SJSA1 (cell line): ENCODE data around the gene OR2F2. TPM values are rescaled to one million over a fixed set of nuclear protein-coding genes. Genes with fewer than 3 reads are reported as not detected.
A peak's percentile ranks its signal among the peaks of the same experiment; 100 is the strongest.

Experiments
- DNase-seq, 2 experiments: peaks; one replicate each; pipeline ENCODE4 v3.0.0-alpha.2; 2015 to 2020; ENCODE audit warnings: low spot score in 2 of 2, low read depth in 1 of 2
- H3K27ac ChIP-seq: fragments of 250-450 bp; sonication (Bioruptor Pico); 2 replicates; pipeline ENCODE4 v1.5.1; 2020; ENCODE audit warnings: mild to moderate bottlenecking, moderate library complexity
- H3K27me3 ChIP-seq: fragments of 250-450 bp; sonication (Bioruptor Pico); replicated peaks from 2 replicates; pipeline ENCODE4 v1.5.1; 2020; ENCODE audit warnings: mild to moderate bottlenecking, moderate library complexity
- H3K36me3 ChIP-seq: fragments of 250-450 bp; sonication (Bioruptor Pico); 2 replicates; pipeline ENCODE4 v1.5.1; 2020; ENCODE audit warnings: mild to moderate bottlenecking
- H3K4me1 ChIP-seq: fragments of 250-450 bp; sonication (Bioruptor Pico); replicated peaks from 2 replicates; pipeline ENCODE4 v1.6.1; 2021; ENCODE audit warnings: mild to moderate bottlenecking
- H3K4me3 ChIP-seq: fragments of 250-450 bp; sonication (Bioruptor Pico); 2 replicates; pipeline ENCODE4 v1.5.1; 2020; ENCODE audit warnings: mild to moderate bottlenecking
- H3K9me3 ChIP-seq: fragments of 250-450 bp; sonication (Bioruptor Pico); replicated peaks from 2 replicates; pipeline ENCODE4 v1.5.1; 2020; ENCODE audit warnings: mild to moderate bottlenecking
- total RNA-seq: library from RNA; depleted of rRNA; stranded (reverse); fragments of >200 nt; shearing (Covaris generic); gene quantifications from 2 replicates; pipeline ENCODE4 v1.2.3, GENCODE V29; 2014; rRNA removed

The OR2F2 gene, protein sequence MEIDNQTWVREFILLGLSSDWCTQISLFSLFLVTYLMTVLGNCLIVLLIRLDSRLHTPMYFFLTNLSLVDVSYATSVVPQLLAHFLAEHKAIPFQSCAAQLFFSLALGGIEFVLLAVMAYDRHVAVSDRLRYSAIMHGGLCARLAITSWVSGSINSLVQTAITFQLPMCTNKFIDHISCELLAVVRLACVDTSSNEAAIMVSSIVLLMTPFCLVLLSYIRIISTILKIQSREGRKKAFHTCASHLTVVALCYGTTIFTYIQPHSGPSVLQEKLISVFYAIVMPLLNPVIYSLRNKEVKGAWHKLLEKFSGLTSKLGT
- 0.13 TPM in 1 of 2 replicates, not detected in the other for total RNA-seq

DNA sequence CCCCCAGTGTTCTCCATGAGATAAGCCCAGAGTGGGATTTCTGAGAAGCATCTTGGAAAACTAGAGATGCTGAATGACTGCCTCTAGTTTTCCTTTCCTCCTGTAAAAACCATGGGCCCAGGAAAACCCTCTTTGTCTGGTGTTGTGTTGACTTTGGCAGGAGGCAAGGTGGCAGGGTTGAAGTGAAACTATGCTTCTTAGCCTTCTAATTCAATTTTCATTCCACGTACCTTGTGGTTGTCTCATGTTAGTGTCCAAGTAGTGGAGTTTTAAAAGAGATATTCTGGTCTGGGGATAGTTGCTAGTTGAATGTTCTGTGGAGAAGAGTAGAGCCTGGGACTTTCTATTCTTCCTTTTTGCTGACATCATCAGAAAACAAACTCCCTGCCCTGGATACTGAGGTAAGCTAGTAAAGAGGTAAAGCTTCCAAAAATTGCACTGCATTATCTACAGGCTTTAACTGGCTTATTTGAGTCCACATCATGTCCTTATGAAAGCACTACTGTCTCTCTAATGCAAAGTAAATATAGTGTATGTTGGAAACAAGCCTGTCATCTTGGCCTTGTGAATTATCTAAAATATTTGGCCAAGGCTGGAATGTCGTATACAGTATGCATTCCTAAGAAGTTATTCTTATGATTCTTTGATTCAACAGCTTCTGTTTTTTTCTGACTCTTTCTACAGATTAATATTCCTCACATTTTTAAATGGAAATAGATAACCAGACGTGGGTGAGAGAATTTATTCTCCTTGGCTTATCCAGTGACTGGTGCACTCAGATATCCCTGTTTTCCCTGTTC, at the start of gene OR2F2:
TSS of gene OR2F2 (plus strand) at position 708 of the 800 bp plus-strand sequence. CDS start at position 708, 0 bp downstream.
- Histone ChIP-seq H3K36me3 (no peaks in the 10 kb centered on the region), H3K27ac (peak within 1 kb of the TSS; percentile 57), H3K27me3 (no peaks in the 10 kb centered on the region), H3K4me1 (peaks cover 14% of the 10 kb centered on the region), H3K9me3 (no peaks in the 10 kb centered on the region), H3K4me3 (no peak within 1 kb of the TSS)
- peak in 1 of 2 experiments; percentile 55 for DNase-seq

DNA sequence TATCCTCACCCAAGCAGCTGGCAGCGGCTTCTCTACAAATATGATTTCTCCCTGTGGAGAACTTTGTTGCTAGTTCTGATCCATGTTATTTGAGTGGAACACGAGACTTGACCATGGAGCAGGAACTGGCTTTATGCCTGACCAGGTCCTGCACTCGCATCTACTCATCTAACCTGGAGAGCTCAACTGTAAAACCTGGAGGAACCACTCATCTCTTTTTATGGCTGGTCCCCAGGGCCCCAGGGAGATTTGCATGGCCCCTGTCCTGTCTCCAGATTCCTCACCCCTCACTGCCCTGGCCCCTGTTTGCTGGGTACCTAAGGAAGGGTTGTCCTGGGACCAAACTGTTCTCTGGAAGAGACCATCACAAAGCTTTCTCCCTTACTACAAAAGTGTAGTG, 49.1 kb upstream of the OR2F2 start:
- no peaks in the 10 kb centered on the region for H3K9me3 ChIP-seq
- no peak overlapping the region for H3K4me3 ChIP-seq
- no peak for DNase-seq
- peaks cover 2% of the 10 kb centered on the region; the same call in 1 of the 2 replicates for H3K36me3 ChIP-seq
- H3K27me3 ChIP-seq: no peaks in the 10 kb centered on the region
- H3K27ac ChIP-seq: no peak overlapping the region
- no peaks in the 10 kb centered on the region for H3K4me1 ChIP-seq

DNA sequence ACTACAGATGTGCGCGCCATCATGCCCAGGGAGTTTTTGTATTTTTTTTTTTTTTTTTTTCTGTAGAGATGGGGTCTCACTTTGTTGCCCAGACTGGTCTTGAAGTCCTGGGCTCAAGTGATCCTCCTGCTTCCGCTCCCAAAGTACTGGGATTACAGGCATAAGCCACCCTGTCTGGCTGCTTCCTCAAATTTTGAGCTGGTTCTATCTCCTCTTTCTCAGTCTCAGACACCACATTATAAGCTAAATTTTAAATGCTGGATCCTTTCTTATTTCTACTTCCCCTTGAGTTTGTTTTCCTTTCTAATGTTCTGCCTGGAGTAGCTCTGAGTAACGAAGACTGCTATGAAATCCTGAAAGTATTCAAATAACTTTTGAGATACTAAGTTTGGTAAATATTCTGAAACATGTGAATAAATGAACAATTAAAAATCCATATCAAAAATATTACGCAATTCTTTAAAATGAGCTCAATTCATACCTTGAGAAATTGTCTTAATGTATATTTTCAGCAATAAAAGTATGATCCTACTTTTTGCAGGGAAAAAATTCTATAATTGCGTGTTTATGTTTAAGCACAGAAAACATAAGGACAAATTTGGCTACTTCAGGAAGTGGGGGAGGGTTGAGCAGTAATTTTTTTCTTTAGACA, 48.1 kb upstream of the OR2F2 start:
- Histone ChIP-seq H3K36me3 (peaks cover 2% of the 10 kb centered on the region; the same call in 1 of the 2 replicates), H3K4me1 (no peaks in the 10 kb centered on the region), H3K9me3 (no peaks in the 10 kb centered on the region), H3K27ac (no peak overlapping the region), H3K4me3 (no peak overlapping the region), H3K27me3 (no peaks in the 10 kb centered on the region)
- no peak for DNase-seq

DNA sequence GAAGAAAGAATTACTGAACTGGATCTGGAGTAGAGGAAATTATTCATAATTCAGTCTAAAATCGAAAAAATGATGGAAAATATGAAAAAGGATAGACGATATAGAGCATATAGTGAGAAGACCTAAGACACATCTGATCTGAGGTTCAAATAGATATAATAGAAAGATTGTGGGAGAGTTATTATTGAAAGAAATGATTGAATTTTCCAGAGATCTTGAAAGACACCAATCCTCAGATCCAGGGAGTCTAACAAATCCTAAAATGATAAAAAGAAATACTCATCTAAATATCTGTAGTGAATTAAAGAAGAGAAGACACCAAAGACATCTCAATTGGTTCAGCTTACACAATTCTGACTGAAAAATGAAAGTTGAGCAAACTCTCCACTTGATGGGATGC, 46.0 kb upstream of the OR2F2 start:
- Histone ChIP-seq H3K27me3 (no peaks in the 10 kb centered on the region), H3K27ac (no peak overlapping the region), H3K36me3 (peaks cover 2% of the 10 kb centered on the region; the same call in 1 of the 2 replicates), H3K4me1 (no peaks in the 10 kb centered on the region), H3K9me3 (no peaks in the 10 kb centered on the region), H3K4me3 (no peak overlapping the region)
- no peak for DNase-seq

DNA sequence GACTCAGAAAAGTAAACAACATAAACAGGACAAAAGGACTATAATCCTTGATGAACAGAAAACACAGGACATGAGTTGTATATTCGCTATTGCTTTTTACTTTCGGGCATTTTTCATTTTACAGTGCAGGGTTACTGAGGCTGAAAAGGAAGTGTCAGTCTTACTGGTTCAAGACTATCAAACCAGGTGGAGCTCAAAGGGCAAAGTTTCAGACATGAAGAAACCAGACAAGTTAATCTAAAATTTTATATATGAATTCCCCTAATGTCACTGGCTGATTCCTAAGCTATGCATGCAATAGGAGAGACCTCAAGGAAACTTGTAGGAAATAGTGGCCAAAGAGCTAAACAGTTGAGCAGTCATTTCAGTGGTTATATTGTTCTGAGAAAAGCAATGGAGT, 44.5 kb upstream of the OR2F2 start:
- H3K27ac ChIP-seq: no peak overlapping the region
- no peak for DNase-seq
- no peaks in the 10 kb centered on the region for H3K9me3 ChIP-seq
- H3K4me1 ChIP-seq: no peaks in the 10 kb centered on the region
- H3K27me3 ChIP-seq: no peaks in the 10 kb centered on the region
- peaks cover 2% of the 10 kb centered on the region; the same call in 1 of the 2 replicates for H3K36me3 ChIP-seq
- no peak overlapping the region for H3K4me3 ChIP-seq

DNA sequence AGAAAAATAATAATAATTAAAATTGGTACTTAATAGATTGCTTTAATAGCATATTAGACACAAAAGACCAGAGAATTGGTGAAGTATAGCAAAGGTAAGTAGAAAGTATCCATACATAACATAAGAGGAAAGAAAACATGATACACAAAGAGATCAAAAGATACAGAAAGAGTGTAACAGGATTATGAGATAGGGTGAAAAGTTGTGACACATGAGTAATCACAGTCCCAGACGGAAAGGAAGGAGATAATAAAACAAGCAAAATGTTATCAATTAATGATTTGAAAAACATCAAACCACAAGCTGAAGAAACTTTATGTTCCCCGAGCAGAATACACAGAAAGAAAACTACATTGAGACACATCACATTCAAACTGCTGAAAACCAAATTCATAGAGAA, 43.6 kb upstream of the OR2F2 start:
- no peak for DNase-seq
- no peaks in the 10 kb centered on the region for H3K4me1 ChIP-seq
- H3K27me3 ChIP-seq: no peaks in the 10 kb centered on the region
- no peaks in the 10 kb centered on the region for H3K9me3 ChIP-seq
- H3K4me3 ChIP-seq: no peak overlapping the region
- 0 out of 2 replicates have a peak, but pooled peaks cover 2% of the 10 kb centered on the region for H3K36me3 ChIP-seq
- no peak overlapping the region for H3K27ac ChIP-seq

DNA sequence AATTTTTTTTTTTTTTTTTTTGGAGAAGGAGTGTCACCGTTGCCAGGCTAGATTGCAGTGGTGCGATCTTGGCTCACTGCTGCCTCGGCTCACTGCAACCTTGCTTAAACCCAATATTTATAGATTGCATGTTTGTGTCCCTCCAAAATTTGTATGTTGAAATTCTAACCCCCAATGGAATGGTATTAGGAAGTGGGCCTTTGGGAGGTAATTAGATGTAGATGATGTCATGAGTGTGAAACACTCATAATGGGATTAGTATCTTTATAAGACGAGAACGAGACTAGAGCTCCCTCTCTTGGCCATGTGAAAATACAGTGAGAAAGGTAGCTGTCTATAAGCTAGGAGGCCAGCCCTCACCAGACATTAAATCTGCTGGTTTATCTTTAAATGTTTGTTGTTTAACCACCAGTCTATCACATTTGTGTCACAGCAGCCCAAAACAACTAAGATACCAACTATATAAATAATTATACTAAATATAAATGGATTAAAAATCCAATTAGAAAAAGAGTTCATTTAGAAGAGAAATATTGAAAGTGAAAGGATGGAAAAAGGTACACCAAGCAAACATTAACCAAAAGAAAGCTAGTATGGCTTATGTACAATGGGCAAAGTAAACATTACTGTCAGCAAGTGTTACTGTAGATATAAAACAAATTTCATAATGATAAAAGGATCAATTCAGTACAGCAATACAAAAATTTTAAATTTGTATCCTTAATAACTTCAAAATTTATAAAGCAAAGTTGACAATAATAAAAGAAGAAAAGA, 42.3 kb upstream of the OR2F2 start:
- H3K4me3 ChIP-seq: no peak overlapping the region
- no peak for DNase-seq
- H3K4me1 ChIP-seq: no peaks in the 10 kb centered on the region
- H3K9me3 ChIP-seq: no peaks in the 10 kb centered on the region
- no peak overlapping the region for H3K27ac ChIP-seq
- H3K36me3 ChIP-seq: 0 out of 2 replicates have a peak, but pooled peaks cover 2% of the 10 kb centered on the region
- no peaks in the 10 kb centered on the region for H3K27me3 ChIP-seq

DNA sequence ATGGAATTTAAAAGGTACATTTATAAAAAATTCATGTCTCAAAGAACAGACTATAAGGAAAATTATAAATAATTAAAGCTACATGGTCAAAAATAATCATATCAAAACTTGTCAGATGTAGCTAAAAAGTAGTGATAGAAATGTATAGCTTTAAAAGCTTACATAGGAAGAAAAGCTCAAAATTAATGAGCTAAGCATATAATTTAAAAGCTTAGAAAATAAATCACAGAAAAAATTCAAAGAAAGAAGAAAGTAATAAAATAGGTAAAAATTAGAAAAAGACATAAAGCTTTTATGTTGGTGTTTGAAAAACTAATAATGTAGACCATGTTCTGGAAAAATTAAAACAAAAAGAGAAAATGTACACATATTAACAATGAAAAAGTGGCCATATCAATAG, 38.4 kb upstream of the OR2F2 start:
- H3K36me3 ChIP-seq: peaks cover 6% of the 10 kb centered on the region; the same call in 1 of the 2 replicates

DNA sequence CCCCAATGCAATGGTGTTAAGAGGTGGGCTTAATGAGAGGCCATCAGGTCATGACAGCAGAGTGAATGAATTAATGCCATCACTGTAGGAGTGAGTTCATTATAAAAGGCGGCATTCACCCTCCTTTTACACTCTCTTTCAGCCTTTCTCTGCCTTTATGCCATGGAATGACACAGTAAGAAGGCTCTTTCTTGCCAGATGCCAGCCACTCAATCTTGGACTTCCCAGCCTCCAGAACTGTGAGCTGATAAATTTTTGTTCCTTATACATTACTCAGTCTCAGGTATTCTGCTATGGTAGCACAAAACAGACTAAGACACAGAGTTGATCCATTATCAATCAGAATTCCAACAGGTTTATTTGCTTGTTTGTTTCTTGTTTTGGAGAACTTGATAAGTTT, 36.2 kb upstream of the OR2F2 start:
- Histone ChIP-seq H3K9me3 (no peaks in the 10 kb centered on the region), H3K27ac (no peak overlapping the region), H3K4me3 (no peak overlapping the region), H3K4me1 (peaks cover 15% of the 10 kb centered on the region), H3K27me3 (no peaks in the 10 kb centered on the region), H3K36me3 (peaks cover 6% of the 10 kb centered on the region; the same call in 1 of the 2 replicates)
- DNase-seq: no peak

More for the DNA sequence above, 38.4 kb upstream of the OR2F2 start:
- H3K27ac ChIP-seq: no peak overlapping the region
- peaks cover 15% of the 10 kb centered on the region for H3K4me1 ChIP-seq
- no peak for DNase-seq
- H3K4me3 ChIP-seq: no peak overlapping the region
- H3K9me3 ChIP-seq: no peaks in the 10 kb centered on the region
- no peaks in the 10 kb centered on the region for H3K27me3 ChIP-seq

DNA sequence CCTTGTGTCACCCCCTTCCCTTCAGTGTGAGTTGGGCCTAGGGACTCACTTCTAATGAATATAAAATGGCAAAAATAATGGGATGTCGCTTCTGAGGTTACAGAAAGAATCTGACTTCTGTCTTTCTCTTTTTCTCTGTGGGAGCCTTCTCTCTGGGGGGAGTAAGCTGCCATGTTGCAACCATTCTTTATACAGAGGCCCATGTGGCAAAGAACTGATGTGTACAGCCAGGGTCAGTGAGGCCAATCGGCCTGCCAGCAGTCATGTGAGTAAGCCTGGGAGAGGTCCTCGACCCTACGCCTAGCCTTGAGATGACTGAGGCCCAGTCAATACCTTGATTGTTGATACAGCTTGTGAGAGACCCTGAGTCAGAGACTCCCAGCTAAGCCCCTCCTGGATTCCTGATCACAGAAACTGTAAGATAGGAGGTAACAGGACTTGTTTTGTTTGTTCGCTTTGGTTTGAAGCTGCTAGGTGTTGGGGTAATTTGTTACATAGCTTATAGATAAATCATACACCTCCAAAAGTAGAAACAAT, 34.7 kb upstream of the OR2F2 start:
- Histone ChIP-seq H3K9me3 (no peaks in the 10 kb centered on the region), H3K36me3 (peaks cover 6% of the 10 kb centered on the region; the same call in 1 of the 2 replicates), H3K4me1 (peaks cover 15% of the 10 kb centered on the region), H3K27ac (no peak overlapping the region), H3K4me3 (no peak overlapping the region; the same call in 1 of the 2 replicates), H3K27me3 (no peaks in the 10 kb centered on the region)
- DNase-seq: no peak

DNA sequence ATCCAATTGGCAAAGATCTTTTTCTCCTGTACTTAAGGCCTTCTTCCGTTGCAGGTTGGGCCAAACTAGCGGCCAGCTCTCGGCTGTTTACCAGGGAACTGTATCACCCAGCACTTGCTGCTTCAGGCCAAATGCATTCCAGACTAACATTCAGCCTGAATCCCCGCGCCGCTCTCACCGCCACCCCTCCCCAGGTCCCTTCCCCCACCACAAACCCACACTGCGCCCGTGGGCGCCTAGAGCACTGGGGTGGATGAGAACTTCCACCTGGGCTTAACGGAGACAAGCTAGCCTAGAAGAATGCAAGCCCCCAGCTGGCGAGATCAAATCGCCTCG, 33.7 kb upstream of the OR2F2 start:
- DNase-seq: no peak
- peak overlapping the region; percentile 62 for H3K27ac ChIP-seq
- H3K36me3 ChIP-seq: peaks cover 6% of the 10 kb centered on the region; the same call in 1 of the 2 replicates
- H3K9me3 ChIP-seq: no peaks in the 10 kb centered on the region
- H3K27me3 ChIP-seq: no peaks in the 10 kb centered on the region
- peaks cover 15% of the 10 kb centered on the region for H3K4me1 ChIP-seq
- peak overlapping the region; percentile 66 for H3K4me3 ChIP-seq

DNA sequence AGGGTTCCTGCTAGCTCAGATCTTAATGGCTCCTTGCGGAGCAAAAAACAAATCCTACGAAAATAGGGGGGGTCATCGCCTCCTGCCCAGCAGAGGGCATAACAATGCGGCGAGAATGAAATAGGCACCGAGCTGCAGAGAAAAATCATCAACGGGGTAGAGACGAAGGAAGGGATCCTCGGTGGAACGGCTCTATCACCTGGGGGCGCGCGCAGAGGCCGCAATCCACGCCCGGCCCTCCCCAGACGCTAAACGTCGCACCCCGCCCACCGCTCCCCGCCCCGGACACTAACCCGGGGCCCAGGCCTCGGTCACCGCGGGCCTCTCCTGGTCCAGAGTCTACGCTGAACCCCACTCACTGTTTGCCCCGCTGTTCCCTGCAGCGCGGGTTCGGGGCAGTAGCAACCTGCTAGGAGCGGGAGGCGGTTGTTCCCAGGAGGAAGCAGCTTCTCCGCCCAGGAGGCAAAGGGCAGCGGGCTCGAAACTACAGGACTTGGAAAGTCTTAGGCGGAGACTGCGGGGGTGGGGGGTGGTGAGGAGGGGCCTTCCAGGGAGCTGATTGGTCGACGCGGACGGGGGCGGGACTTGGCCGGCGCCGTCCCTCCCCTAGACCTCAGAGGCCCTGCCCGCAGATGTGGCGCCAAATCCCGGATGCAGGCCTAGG, 33.2 kb upstream of the OR2F2 start, which contains the start of gene TCAF1:
TSS of gene TCAF1 (minus strand) at position 509 of the 664 bp plus-strand sequence. CDS start 25,568 bp downstream, outside the sequence.
- no peaks in the 10 kb centered on the region for H3K27me3 ChIP-seq
- H3K36me3 ChIP-seq: peaks cover 6% of the 10 kb centered on the region; the same call in 1 of the 2 replicates
- H3K9me3 ChIP-seq: no peaks in the 10 kb centered on the region
- H3K4me1 ChIP-seq: peaks cover 15% of the 10 kb centered on the region
- DNase-seq: peak; percentile 93 to 95
- H3K27ac ChIP-seq: peak within 1 kb of the TSS; percentile 62
- H3K4me3 ChIP-seq: peak within 1 kb of the TSS; percentile 66
